Measurements from ENCODE around the gene GNS.

Gene GNS

GRCh38 chr12:64675795-64676194, 83.4 kb downstream of the GNS start:
- Histone ChIP-seq H3K4me3 (replicated peaks; ENCODE audit: low read depth, low read length) (no peak overlapping the region), H3K36me3 (ENCODE audit: control insufficient read depth, insufficient read depth, low read length) (no peaks in the 10 kb centered on the region; the same call in 1 of the 2 replicates), H3K27me3 (replicated peaks; ENCODE audit: control insufficient read depth, insufficient read depth, low read length) (no peaks in the 10 kb centered on the region)
- DNase-seq (ENCODE audit: extremely low read depth, insufficient read length) = no peak
- TF ChIP-seq CTCF (IDR thresholded peaks at IDR 0.05; ENCODE audit: insufficient read depth, low read length, poor library complexity, severe bottlenecking) = no peak

GRCh38 chr12:64674367-64674922, 84.8 kb downstream of the GNS start:
- no peak for DNase-seq (ENCODE audit: extremely low read depth, insufficient read length)
- Histone ChIP-seq H3K36me3 (ENCODE audit: control insufficient read depth, insufficient read depth, low read length) (no peaks in the 10 kb centered on the region; the same call in 1 of the 2 replicates), H3K4me3 (replicated peaks; ENCODE audit: low read depth, low read length) (no peak overlapping the region), H3K27me3 (replicated peaks; ENCODE audit: control insufficient read depth, insufficient read depth, low read length) (no peaks in the 10 kb centered on the region)
- no peak for TF ChIP-seq CTCF (IDR thresholded peaks at IDR 0.05; ENCODE audit: insufficient read depth, low read length, poor library complexity, severe bottlenecking)

- no peak for TF ChIP-seq CTCF (IDR thresholded peaks at IDR 0.05; ENCODE audit: insufficient read depth, low read length, poor library complexity, severe bottlenecking)
- Histone ChIP-seq H3K4me3 (replicated peaks; ENCODE audit: low read depth, low read length) (no peak overlapping the region), H3K27me3 (replicated peaks; ENCODE audit: control insufficient read depth, insufficient read depth, low read length) (no peaks in the 10 kb centered on the region), H3K36me3 (ENCODE audit: control insufficient read depth, insufficient read depth, low read length) (no peaks in the 10 kb centered on the region; the same call in 1 of the 2 replicates)
- no peak for DNase-seq (ENCODE audit: extremely low read depth, insufficient read length)
Observed at GRCh38 chr12:64673490-64674169, 85.6 kb downstream of the GNS start.

GRCh38 chr12:64672925-64673409, 86.2 kb downstream of the GNS start:
- TF ChIP-seq CTCF (IDR thresholded peaks at IDR 0.05; ENCODE audit: insufficient read depth, low read length, poor library complexity, severe bottlenecking) = no peak
- Histone ChIP-seq H3K36me3 (ENCODE audit: control insufficient read depth, insufficient read depth, low read length) (no peaks in the 10 kb centered on the region; the same call in 1 of the 2 replicates), H3K4me3 (replicated peaks; ENCODE audit: low read depth, low read length) (no peak overlapping the region), H3K27me3 (replicated peaks; ENCODE audit: control insufficient read depth, insufficient read depth, low read length) (no peaks in the 10 kb centered on the region)
- no peak for DNase-seq (ENCODE audit: extremely low read depth, insufficient read length)

GRCh38 chr12:64671681-64672080, 87.5 kb downstream of the GNS start:
- Histone ChIP-seq H3K27me3 (replicated peaks; ENCODE audit: control insufficient read depth, insufficient read depth, low read length) (no peaks in the 10 kb centered on the region), H3K36me3 (ENCODE audit: control insufficient read depth, insufficient read depth, low read length) (no peaks in the 10 kb centered on the region; the same call in 1 of the 2 replicates), H3K4me3 (replicated peaks; ENCODE audit: low read depth, low read length) (no peak overlapping the region)
- TF ChIP-seq CTCF (IDR thresholded peaks at IDR 0.05; ENCODE audit: insufficient read depth, low read length, poor library complexity, severe bottlenecking) = no peak
- DNase-seq (ENCODE audit: extremely low read depth, insufficient read length) = no peak
